HG02571 (cell line): ENCODE data around the gene RIMOC1.
"Not testable (repeated sequence)": the region's sequence is repeated elsewhere in the genome, so short reads cannot be mapped to it uniquely, and the experiment has no call there.

ENCODE experiments used
- ATAC-seq: cut with Tn5 transposase; IDR thresholded peaks from one replicate; pipeline ENCODE4 v1.9.1; 2021; ENCODE audit warnings: mild to moderate bottlenecking, moderate library complexity; ENCODE audit not compliant: unreplicated experiment

The RIMOC1 gene

GRCh38 chr5:41891066-41891707 lies 13.0 kb upstream of the RIMOC1 start:
- ATAC-seq = no peak

- ATAC-seq = no peak
These were observed 12.1 kb upstream of the RIMOC1 start for GRCh38 chr5:41892031-41892430.

- peak; percentile 63 for ATAC-seq
These were observed 10.9 kb upstream of the RIMOC1 start for GRCh38 chr5:41893074-41893851.

GRCh38 chr5:41896230-41896629 lies 7.9 kb upstream of the RIMOC1 start:
- no peak for ATAC-seq

GRCh38 chr5:41903382-41903891 lies 707 bp upstream of the RIMOC1 start:
- no peak for ATAC-seq

GRCh38 chr5:41906151-41906550 lies 2.0 kb downstream of the RIMOC1 start:
- ATAC-seq = no peak

GRCh38 chr5:41908374-41909079 lies 4.4 kb downstream of the RIMOC1 start:
- no peak for ATAC-seq

- peak; percentile 61 for ATAC-seq
These were observed 14.0 kb downstream of the RIMOC1 start for GRCh38 chr5:41918105-41918504.

GRCh38 chr5:41921166-41921565 lies 17.0 kb downstream of the RIMOC1 start:
- no peak for ATAC-seq

GRCh38 chr5:41921874-41922273 lies 17.7 kb downstream of the RIMOC1 start:
- no peak for ATAC-seq

- no peak for ATAC-seq
These were observed 20.4 kb downstream of the RIMOC1 start for GRCh38 chr5:41924526-41924871.

- ATAC-seq = peak; percentile 98
These were observed 20.9 kb downstream of the RIMOC1 start, which contains the start of gene FBXO4 for GRCh38 chr5:41924872-41925554. Gene FBXO4, plus strand, starts transcription at chr5:41925281. Its CDS starts 29 bp downstream, at chr5:41925310.

- ATAC-seq = peak; percentile 38
These were observed 21.4 kb downstream of the RIMOC1 start for GRCh38 chr5:41925555-41925951.

- no peak for ATAC-seq
These were observed 23.5 kb downstream of the RIMOC1 start for GRCh38 chr5:41927604-41928003.

GRCh38 chr5:41929035-41929434 lies 24.9 kb downstream of the RIMOC1 start:
- no peak for ATAC-seq

- no peak for ATAC-seq
These were observed 28.6 kb downstream of the RIMOC1 start for GRCh38 chr5:41932770-41933169.

GRCh38 chr5:41935544-41935943 lies 31.4 kb downstream of the RIMOC1 start:
- no peak for ATAC-seq

GRCh38 chr5:41940641-41941040 lies 36.5 kb downstream of the RIMOC1 start:
- no peak for ATAC-seq

GRCh38 chr5:41945332-41945955 lies 41.3 kb downstream of the RIMOC1 start:
- not testable (repeated sequence) for ATAC-seq

GRCh38 chr5:41951224-41951623 lies 47.1 kb downstream of the RIMOC1 start:
- ATAC-seq = no peak
